Measurements from ENCODE around the gene FAM83D. TPM values are rescaled to one million over a fixed set of nuclear protein-coding genes. Genes with fewer than 3 reads are reported as not detected.

FAM83D gene
- total RNA-seq, 2 experiments from 2014 or later: 1.8 to 1.9 TPM

DNA sequence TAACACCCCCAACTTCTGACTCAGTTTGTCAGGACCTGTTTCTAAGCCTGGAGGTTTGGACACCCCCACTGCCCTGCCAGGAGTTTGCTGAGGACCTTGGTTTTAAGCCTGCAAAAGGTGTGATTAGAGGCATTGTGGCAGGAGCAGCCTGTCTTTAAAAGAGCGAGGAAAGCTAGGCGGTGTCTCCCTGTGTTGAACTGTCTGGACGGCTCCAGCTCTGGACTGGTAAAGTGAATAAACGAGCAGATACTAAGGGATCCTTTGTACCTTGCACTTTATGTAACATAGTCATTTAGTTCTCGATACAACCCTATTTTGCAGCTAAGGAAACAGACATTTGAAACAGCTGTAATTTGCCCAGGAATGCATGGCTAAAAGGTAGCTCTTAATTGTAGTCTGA, 14.4 kb downstream of the FAM83D start:
- H3K9me3 Mint-ChIP-seq: no peaks in the 10 kb centered on the region
- intact Hi-C loops (cut with DNase I, micrococcal nuclease): no loop called here
- Histone ChIP-seq H3K27me3 (ENCODE audit: control insufficient read depth in 1 of 2, insufficient read depth in 2 of 2, low read length in 2 of 2) (no peaks in the 10 kb centered on the region), H3K4me1 (ENCODE audit: insufficient read depth, low read length) (no peaks in the 10 kb centered on the region), H3K4me3 (ENCODE audit: low read length) (no peak overlapping the region), H3K9me3 (ENCODE audit: control insufficient read depth in 1 of 2, insufficient read depth in 1 of 2, low read length in 2 of 2) (no peaks in the 10 kb centered on the region), H3K27ac (ENCODE audit: low read depth in 1 of 2, low read length in 2 of 2) (no peak overlapping the region), H3K36me3 (ENCODE audit: insufficient read depth, low read length) (peaks cover 3% of the 10 kb centered on the region)
- TF ChIP-seq, protein P1, sequence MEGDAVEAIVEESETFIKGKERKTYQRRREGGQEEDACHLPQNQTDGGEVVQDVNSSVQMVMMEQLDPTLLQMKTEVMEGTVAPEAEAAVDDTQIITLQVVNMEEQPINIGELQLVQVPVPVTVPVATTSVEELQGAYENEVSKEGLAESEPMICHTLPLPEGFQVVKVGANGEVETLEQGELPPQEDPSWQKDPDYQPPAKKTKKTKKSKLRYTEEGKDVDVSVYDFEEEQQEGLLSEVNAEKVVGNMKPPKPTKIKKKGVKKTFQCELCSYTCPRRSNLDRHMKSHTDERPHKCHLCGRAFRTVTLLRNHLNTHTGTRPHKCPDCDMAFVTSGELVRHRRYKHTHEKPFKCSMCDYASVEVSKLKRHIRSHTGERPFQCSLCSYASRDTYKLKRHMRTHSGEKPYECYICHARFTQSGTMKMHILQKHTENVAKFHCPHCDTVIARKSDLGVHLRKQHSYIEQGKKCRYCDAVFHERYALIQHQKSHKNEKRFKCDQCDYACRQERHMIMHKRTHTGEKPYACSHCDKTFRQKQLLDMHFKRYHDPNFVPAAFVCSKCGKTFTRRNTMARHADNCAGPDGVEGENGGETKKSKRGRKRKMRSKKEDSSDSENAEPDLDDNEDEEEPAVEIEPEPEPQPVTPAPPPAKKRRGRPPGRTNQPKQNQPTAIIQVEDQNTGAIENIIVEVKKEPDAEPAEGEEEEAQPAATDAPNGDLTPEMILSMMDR (IDR thresholded peaks at IDR 0.05): no peak
- H3K27me3 Mint-ChIP-seq: no peaks in the 10 kb centered on the region
- DNase-seq (no peak), ATAC-seq (ENCODE audit: poor library complexity) (no peak)
- H3K4me3 Mint-ChIP-seq: no peak overlapping the region
- H3K36me3 Mint-ChIP-seq (ENCODE audit: low read depth): no peaks in the 10 kb centered on the region
- H3K27ac Mint-ChIP-seq: no peak overlapping the region
- ChIA-PET CTCF (no interaction called here), POLR2A (no interaction called here)
- no peaks in the 10 kb centered on the region for H3K4me1 Mint-ChIP-seq (ENCODE audit: low read depth)

DNA sequence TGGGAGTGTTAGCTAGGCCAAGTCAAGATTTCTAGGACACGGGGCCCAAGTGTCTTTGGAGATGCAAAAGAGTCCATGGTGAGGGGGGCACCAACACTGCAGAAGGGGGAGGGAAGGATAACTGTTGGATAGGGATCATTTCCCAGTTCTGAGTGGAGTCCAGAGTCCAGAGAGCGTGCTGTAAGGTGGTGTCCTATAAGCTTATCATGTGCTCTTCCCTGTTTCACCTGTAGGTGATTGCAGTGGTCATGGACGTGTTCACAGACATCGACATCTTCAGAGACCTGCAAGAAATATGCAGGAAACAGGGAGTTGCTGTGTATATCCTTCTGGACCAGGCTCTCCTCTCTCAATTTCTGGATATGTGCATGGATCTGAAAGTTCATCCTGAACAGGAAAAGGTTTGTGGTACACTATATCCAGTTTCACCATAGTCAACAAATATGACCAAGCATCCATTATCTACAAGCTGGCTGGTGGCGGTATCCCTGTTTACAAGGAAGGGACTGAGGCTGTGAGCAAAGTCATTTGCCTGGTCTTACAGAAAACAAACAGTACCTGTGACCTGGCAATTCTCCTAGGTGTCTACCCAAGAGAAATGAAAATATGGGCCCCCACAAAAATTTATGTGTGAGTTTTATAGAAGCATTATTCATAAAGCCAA, 15.6 kb downstream of the FAM83D start:
- CTCF ChIA-PET: interaction anchor here (0.6 kb wide), 1 partner anchor 146 kb away, joined by 3 read pairs; no protein-coding TSS in a partner anchor
- ATAC-seq (ENCODE audit: poor library complexity): no peak

DNA sequence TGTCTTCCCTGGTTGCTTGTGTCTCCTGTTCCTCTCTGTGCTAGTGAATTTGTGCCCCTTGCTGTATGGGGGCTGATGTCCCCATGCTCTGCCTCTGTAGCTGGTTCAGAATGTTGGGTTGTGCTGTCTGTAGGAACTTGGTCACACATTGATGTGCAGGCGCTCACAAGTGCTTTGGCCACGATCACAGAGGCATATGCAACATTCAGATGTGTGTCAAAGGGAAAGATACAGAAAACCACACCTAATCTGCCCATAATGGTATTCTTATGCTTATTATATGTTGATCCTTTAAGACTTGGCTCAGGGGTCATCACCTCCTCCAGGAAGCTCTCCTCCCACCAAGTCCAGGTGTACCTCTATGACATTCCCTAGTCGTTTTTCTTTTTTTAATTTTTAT, 18.8 kb downstream of the FAM83D start:
- ChIA-PET POLR2A (no interaction called here), CTCF (no interaction called here)
- Mint-ChIP-seq H3K4me1 (ENCODE audit: low read depth) (no peaks in the 10 kb centered on the region), H3K9me3 (no peaks in the 10 kb centered on the region), H3K4me3 (no peak overlapping the region), H3K27me3 (no peaks in the 10 kb centered on the region), H3K27ac (no peak overlapping the region), H3K36me3 (ENCODE audit: low read depth) (no peaks in the 10 kb centered on the region)
- no peaks in the 10 kb centered on the region for H3K4me1 ChIP-seq (ENCODE audit: insufficient read depth, low read length)
- DNase-seq: no peak
- no peak overlapping the region for H3K4me3 ChIP-seq (ENCODE audit: low read length)
- TF ChIP-seq, protein P1 (IDR thresholded peaks at IDR 0.05): no peak
- H3K27ac ChIP-seq (ENCODE audit: low read depth in 1 of 2, low read length in 2 of 2): no peak overlapping the region
- no peaks in the 10 kb centered on the region for H3K9me3 ChIP-seq (ENCODE audit: control insufficient read depth in 1 of 2, insufficient read depth in 1 of 2, low read length in 2 of 2)
- H3K36me3 ChIP-seq (ENCODE audit: insufficient read depth, low read length): peaks cover 3% of the 10 kb centered on the region
- no peaks in the 10 kb centered on the region for H3K27me3 ChIP-seq (ENCODE audit: control insufficient read depth in 1 of 2, insufficient read depth in 2 of 2, low read length in 2 of 2)
- intact Hi-C loops (cut with DNase I, micrococcal nuclease): no loop called here
- ATAC-seq (ENCODE audit: poor library complexity): no peak

More for the DNA sequence above, 15.6 kb downstream of the FAM83D start:
- no peak overlapping the region for H3K27ac Mint-ChIP-seq
- no peaks in the 10 kb centered on the region for H3K9me3 ChIP-seq (ENCODE audit: control insufficient read depth in 1 of 2, insufficient read depth in 1 of 2, low read length in 2 of 2)
- H3K4me1 Mint-ChIP-seq (ENCODE audit: low read depth): no peaks in the 10 kb centered on the region
- no peak for DNase-seq
- TF ChIP-seq, protein P1 (IDR thresholded peaks at IDR 0.05): no peak
- no peak overlapping the region for H3K4me3 ChIP-seq (ENCODE audit: low read length)
- H3K27me3 Mint-ChIP-seq: no peaks in the 10 kb centered on the region
- no peaks in the 10 kb centered on the region for H3K4me1 ChIP-seq (ENCODE audit: insufficient read depth, low read length)
- no peaks in the 10 kb centered on the region for H3K27me3 ChIP-seq (ENCODE audit: control insufficient read depth in 1 of 2, insufficient read depth in 2 of 2, low read length in 2 of 2)
- no peak overlapping the region for H3K27ac ChIP-seq (ENCODE audit: low read depth in 1 of 2, low read length in 2 of 2)
- H3K36me3 Mint-ChIP-seq (ENCODE audit: low read depth): no peaks in the 10 kb centered on the region
- no peaks in the 10 kb centered on the region for H3K9me3 Mint-ChIP-seq
- H3K36me3 ChIP-seq (ENCODE audit: insufficient read depth, low read length): peaks cover 3% of the 10 kb centered on the region
- POLR2A ChIA-PET: interaction anchor here (1.0 kb wide), 1 partner anchor 20 kb away, joined by 3 read pairs; no protein-coding TSS in a partner anchor
- no peak overlapping the region for H3K4me3 Mint-ChIP-seq
- intact Hi-C loops (cut with DNase I, micrococcal nuclease): no loop called here
